Prostate gland (tissue), 2 donors: Measurements from ENCODE around the gene BTBD19. TPM values are rescaled to one million over a fixed set of nuclear protein-coding genes. Genes with fewer than 3 reads are reported as not detected.

ENCODE experiments used
- DNase-seq: peaks from one replicate; pipeline ENCODE4 v3.0.0-alpha.2; 2019; ENCODE audit warnings: low spot score
- H3K27ac ChIP-seq, 2 donors: fragments of 200-600 bp; sonication (generic); 2 replicates each; pipeline ENCODE4 v1.5.1; 2017 to 2019
- H3K27me3 ChIP-seq: fragments of 200-600 bp; sonication (generic); replicated peaks from 2 replicates; pipeline ENCODE4 v1.5.1; 2019; ENCODE audit not compliant: insufficient read depth
- H3K36me3 ChIP-seq, 2 donors: fragments of 200-600 bp; sonication (generic); 1 replicate in 1 of 2; 2 replicates in 1 of 2; pipeline versions ENCODE4 v1.5.1 to v1.8.1; 2017 to 2019
- H3K4me1 ChIP-seq: fragments of 200-600 bp; sonication (generic); replicated peaks from 2 replicates; pipeline ENCODE4 v1.5.1; 2019
- H3K4me3 ChIP-seq, 2 donors: fragments of 200-600 bp; sonication (generic); 2 replicates each; pipeline ENCODE4 v1.5.1; 2017 to 2019
- H3K9me3 ChIP-seq: fragments of 200-600 bp; sonication (generic); 2 replicates; pipeline ENCODE4 v1.5.1; 2017
- CTCF ChIP-seq, 4 experiments: fragments of 200-600 bp in 2 of 4; fragments of 450-650 bp in 2 of 4; sonication (generic) in 2 of 4; IDR thresholded peaks; 1 replicate in 3 of 4; 2 replicates in 1 of 4; pipeline ENCODE4 v1.5.1; 2016 to 2019; ENCODE audit warnings: antibody characterized with exemption in 4 of 4, mild to moderate bottlenecking in 2 of 4, moderate library complexity in 2 of 4
- POLR2A ChIP-seq: fragments of 450-650 bp; IDR thresholded peaks from one replicate; pipeline ENCODE4 v1.6.1; 2016; ENCODE audit warnings: antibody characterized with exemption, mild to moderate bottlenecking
- POLR2AphosphoS5 ChIP-seq: sonication (generic); formaldehyde crosslinking; IDR thresholded peaks from one replicate; pipeline ENCODE4 v1.6.1; 2017; ENCODE audit warnings: antibody characterized with exemption
- WGBS: methylation state at CpG from one replicate; pipeline ENCODE4 v1.1.5; 2018; 5-methylcytosine and 5-hydroxymethylcytosine counted together
- intact Hi-C: fragments of 100-400 bp; cut with DNase I; formaldehyde crosslinking; loops from one replicate; pipeline ENCODE4 v1.14.2; 2022
- total RNA-seq, 2 donors: library from RNA; depleted of rRNA; stranded (reverse); fragments of >200 nt; gene quantifications; one replicate each; pipeline ENCODE4 v1.1.0, GENCODE V29; 2016

BTBD19 gene
- total RNA-seq, 2 donors from 2014 or later, result 0.50 to 10.5 TPM

- H3K27me3 ChIP-seq, result no peaks in the 10 kb centered on the region
- 2% methylated on average over 13 of the region's 13 CpGs for WGBS
- peak overlapping the region; percentile 86 to 88 for H3K27ac ChIP-seq
- peak overlapping the region; percentile 31 to 43 for H3K4me3 ChIP-seq
- H3K36me3 ChIP-seq, result no peaks in the 10 kb centered on the region
- DNase-seq, result no peak
- H3K4me1 ChIP-seq, result no peaks in the 10 kb centered on the region
- H3K9me3 ChIP-seq, result no peaks in the 10 kb centered on the region
- intact Hi-C loops, result no loop called here
- TF ChIP-seq POLR2AphosphoS5 (no peak), CTCF (IDR thresholded peaks at IDR 0.05) (no peak), POLR2A (no peak)
Observed at GRCh38 chr1:44819196-44819607, 10.9 kb downstream of the BTBD19 start.

- 4% methylated on average over 33 of the region's 33 CpGs for WGBS
- peak; percentile 56 for DNase-seq
- intact Hi-C loops, result loop anchor here (10.0 kb wide), 1 partner anchor 485 kb away; no protein-coding TSS in a partner anchor
Observed at GRCh38 chr1:44819608-44820327, 11.4 kb downstream of the BTBD19 start.

GRCh38 chr1:44820328-44821239 lies 12.3 kb downstream of the BTBD19 start:
- Histone ChIP-seq H3K4me1 (no peaks in the 10 kb centered on the region), H3K27ac (peak overlapping the region; percentile 86 to 88), H3K9me3 (no peaks in the 10 kb centered on the region), H3K27me3 (no peaks in the 10 kb centered on the region), H3K36me3 (no peaks in the 10 kb centered on the region), H3K4me3 (peak overlapping the region; percentile 31 to 43)
- DNase-seq, result no peak
- intact Hi-C loops, result loop anchor here (10.0 kb wide), 1 partner anchor 484 kb away; no protein-coding TSS in a partner anchor
- 29% methylated on average over 25 of the region's 25 CpGs for WGBS
- no peak for TF ChIP-seq POLR2A

More at GRCh38 chr1:44819608-44820327, 11.4 kb downstream of the BTBD19 start:
- Histone ChIP-seq H3K4me3 (peak overlapping the region; percentile 31 to 43), H3K4me1 (no peaks in the 10 kb centered on the region), H3K9me3 (no peaks in the 10 kb centered on the region), H3K27ac (peak overlapping the region; percentile 86 to 88), H3K27me3 (no peaks in the 10 kb centered on the region), H3K36me3 (no peaks in the 10 kb centered on the region)
- no peak for TF ChIP-seq CTCF (IDR thresholded peaks at IDR 0.05)
- TF ChIP-seq POLR2AphosphoS5, result peak; percentile 86
- peak; percentile 70 for TF ChIP-seq POLR2A

GRCh38 chr1:44821240-44821715 lies 13.0 kb downstream of the BTBD19 start:
- Histone ChIP-seq H3K27ac (no peak overlapping the region), H3K27me3 (no peaks in the 10 kb centered on the region), H3K36me3 (no peaks in the 10 kb centered on the region), H3K9me3 (no peaks in the 10 kb centered on the region), H3K4me1 (no peaks in the 10 kb centered on the region), H3K4me3 (no peak overlapping the region)
- intact Hi-C loops, result loop anchor here (10.0 kb wide), 1 partner anchor 484 kb away; no protein-coding TSS in a partner anchor
- TF ChIP-seq CTCF (IDR thresholded peaks at IDR 0.05) (no peak), POLR2AphosphoS5 (no peak), POLR2A (no peak)
- no peak for DNase-seq
- WGBS, result 84% methylated on average over 9 of the region's 9 CpGs

- Histone ChIP-seq H3K27ac (no peak overlapping the region), H3K9me3 (no peaks in the 10 kb centered on the region), H3K27me3 (no peaks in the 10 kb centered on the region), H3K36me3 (no peaks in the 10 kb centered on the region), H3K4me1 (no peaks in the 10 kb centered on the region), H3K4me3 (no peak overlapping the region)
- no peak for TF ChIP-seq POLR2A
- no peak for TF ChIP-seq CTCF (IDR thresholded peaks at IDR 0.05)
- TF ChIP-seq POLR2AphosphoS5, result no peak
- intact Hi-C loops, result loop anchor here (10.0 kb wide), 1 partner anchor 483 kb away; no protein-coding TSS in a partner anchor
- 58% methylated on average over 4 of the region's 6 CpGs for WGBS
- DNase-seq, result no peak
Observed at GRCh38 chr1:44822131-44822701, 13.9 kb downstream of the BTBD19 start.
